Adrenal gland (tissue), 12 donors: Measurements from ENCODE around the gene KDM2A. TPM values are rescaled to one million over a fixed set of nuclear protein-coding genes. Genes with fewer than 3 reads are reported as not detected.

ENCODE experiments used
- DNase-seq, 7 donors: peaks; one replicate each; pipeline ENCODE4 v3.0.0-alpha.2; 2019 to 2020
- H3K27ac ChIP-seq, 5 donors: fragments of 200-600 bp; sonication (generic) in 4 of 5; 1 replicate in 3 of 5; 2 replicates in 2 of 5; pipeline versions ENCODE4 v1.5.1 to v1.8.0; 2016 to 2020; ENCODE audit warnings: mild to moderate bottlenecking in 1 of 5
- H3K27me3 ChIP-seq: fragments of 200-600 bp; 2 replicates; pipeline ENCODE4 v1.8.0; 2021
- H3K36me3 ChIP-seq, 2 donors: fragments of 200-600 bp; replicated peaks in 1 of 2; 1 replicate in 1 of 2; 2 replicates in 1 of 2; pipeline versions ENCODE4 v1.5.1 to v1.8.0; 2018 to 2022
- H3K4me1 ChIP-seq, 2 donors: fragments of 200-600 bp; replicated peaks in 1 of 2; 1 replicate in 1 of 2; 2 replicates in 1 of 2; pipeline versions ENCODE4 v1.5.1 to v1.8.0; 2018 to 2021
- H3K4me3 ChIP-seq, 4 donors: fragments of 200-600 bp; sonication (generic) in 3 of 4; one replicate each; pipeline ENCODE4 v1.5.1; 2016 to 2018
- H3K9me3 ChIP-seq, 3 donors: fragments of 200-600 bp; sonication (generic) in 1 of 3; replicated peaks in 1 of 3; 1 replicate in 2 of 3; 2 replicates in 1 of 3; pipeline versions ENCODE4 v1.5.1 to v1.8.0; 2016 to 2021
- POLR2A ChIP-seq, 2 donors: fragments of 450-650 bp; IDR thresholded peaks; one replicate each; pipeline ENCODE4 v1.6.1; 2017; ENCODE audit warnings: antibody characterized with exemption in 2 of 2, mild to moderate bottlenecking in 2 of 2, moderate library complexity in 1 of 2
- WGBS, 4 donors: extraction: QIAGEN DNeasy Blood & Tissue Kit in 2 of 4; methylation state at CpG; one replicate each; pipeline versions ENCODE4 v1.1.5 to v1.1.7; 2013 to 2017; 5-methylcytosine and 5-hydroxymethylcytosine counted together
- intact Hi-C, 2 donors: fragments of 100-400 bp; cut with DNase I; formaldehyde crosslinking; loops; one replicate each; pipeline versions ENCODE4 v1.14.1 to v1.15.0; 2022 to 2023
- polyA plus RNA-seq, 3 donors: library from polyadenylated mRNA; stranded (reverse); fragments of 200-250 nt in 2 of 3; fragments of 350-450 nt in 1 of 3; fragmentation: Illumina TruSeq in 1 of 3; extraction: RNeasy Lipid Tissue Mini Kit (QIAGEN cat#74804) in 1 of 3; gene quantifications; one replicate each; pipeline ENCODE4 v1.2.3, GENCODE V29; 2013 to 2014
- total RNA-seq, 9 donors: library from RNA; depleted of rRNA in 4 of 9; stranded (reverse); fragments of >200 nt in 4 of 9; fragments of 120-200 nt in 1 of 9; fragmentation: NEBNext Ultra II Directional in 1 of 9; extraction: Animal tissue kit (Norgen Biotek cat#: 25700) in 1 of 9; gene quantifications; one replicate each; pipeline versions ENCODE4 v1.1.0 to v1.2.4, GENCODE V29; 2013 to 2023
- TF ChIP-seq, protein P1 (sequence below), 6 experiments: fragments of 450-650 bp in 4 of 6; fragments of 200-600 bp in 2 of 6; sonication (generic) in 1 of 6; IDR thresholded peaks; 1 replicate in 5 of 6; 2 replicates in 1 of 6; pipeline versions ENCODE4 v1.5.1 to v1.8.0; 2016 to 2021; ENCODE audit warnings: antibody characterized with exemption in 6 of 6, mild to moderate bottlenecking in 2 of 6, moderate library complexity in 1 of 6
- donor health status: healthy with polysubstance abuse.
- donor health status: Bipolar disorder and iron deficiency.
- donor health status: DM: yes; HTN: yes; CAD: no.
- donor health status: DM: no; HTN: no; CAD: no.
- donor health status: DM: no; HTN: no; CAD: no.
- donor health status: DM: yes; HTN: yes; CAD: no.

The KDM2A gene
- total and polyA plus RNA-seq, 12 donors: 30.6 to 65.3 (median 45.7) TPM

GRCh38 chr11:67136156-67136555 is 17.1 kb downstream of the KDM2A start:
- H3K27me3 ChIP-seq: no peaks in the 10 kb centered on the region
- H3K36me3 ChIP-seq: peaks cover 0 to 72% of the 10 kb centered on the region in 2 donors
- no peak overlapping the region for H3K27ac ChIP-seq
- TF ChIP-seq POLR2A (IDR thresholded peaks at IDR 0.05): no peak
- TF ChIP-seq, protein P1, sequence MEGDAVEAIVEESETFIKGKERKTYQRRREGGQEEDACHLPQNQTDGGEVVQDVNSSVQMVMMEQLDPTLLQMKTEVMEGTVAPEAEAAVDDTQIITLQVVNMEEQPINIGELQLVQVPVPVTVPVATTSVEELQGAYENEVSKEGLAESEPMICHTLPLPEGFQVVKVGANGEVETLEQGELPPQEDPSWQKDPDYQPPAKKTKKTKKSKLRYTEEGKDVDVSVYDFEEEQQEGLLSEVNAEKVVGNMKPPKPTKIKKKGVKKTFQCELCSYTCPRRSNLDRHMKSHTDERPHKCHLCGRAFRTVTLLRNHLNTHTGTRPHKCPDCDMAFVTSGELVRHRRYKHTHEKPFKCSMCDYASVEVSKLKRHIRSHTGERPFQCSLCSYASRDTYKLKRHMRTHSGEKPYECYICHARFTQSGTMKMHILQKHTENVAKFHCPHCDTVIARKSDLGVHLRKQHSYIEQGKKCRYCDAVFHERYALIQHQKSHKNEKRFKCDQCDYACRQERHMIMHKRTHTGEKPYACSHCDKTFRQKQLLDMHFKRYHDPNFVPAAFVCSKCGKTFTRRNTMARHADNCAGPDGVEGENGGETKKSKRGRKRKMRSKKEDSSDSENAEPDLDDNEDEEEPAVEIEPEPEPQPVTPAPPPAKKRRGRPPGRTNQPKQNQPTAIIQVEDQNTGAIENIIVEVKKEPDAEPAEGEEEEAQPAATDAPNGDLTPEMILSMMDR (IDR thresholded peaks at IDR 0.05): no peak
- no peak for DNase-seq
- WGBS, 4 donors: 90 to 100% (median 98%) methylated on average over 1 of the region's 1 CpG
- H3K4me1 ChIP-seq: no peaks in the 10 kb centered on the region
- no peaks in the 10 kb centered on the region for H3K9me3 ChIP-seq
- no peak overlapping the region for H3K4me3 ChIP-seq
- intact Hi-C loops: no loop called here

GRCh38 chr11:67138922-67139321 is 19.9 kb downstream of the KDM2A start:
- no peak overlapping the region for H3K4me3 ChIP-seq
- DNase-seq: no peak
- H3K27ac ChIP-seq: no peak overlapping the region
- H3K4me1 ChIP-seq: no peaks in the 10 kb centered on the region
- peaks cover 0 to 63% of the 10 kb centered on the region in 2 donors for H3K36me3 ChIP-seq
- no peaks in the 10 kb centered on the region for H3K27me3 ChIP-seq
- TF ChIP-seq, protein P1 (IDR thresholded peaks at IDR 0.05): no peak
- no peak for TF ChIP-seq POLR2A (IDR thresholded peaks at IDR 0.05)
- intact Hi-C loops: no loop called here
- WGBS, 4 donors: 83 to 90% (median 90%) methylated on average over 4 of the region's 4 CpGs
- no peaks in the 10 kb centered on the region for H3K9me3 ChIP-seq

DNA sequence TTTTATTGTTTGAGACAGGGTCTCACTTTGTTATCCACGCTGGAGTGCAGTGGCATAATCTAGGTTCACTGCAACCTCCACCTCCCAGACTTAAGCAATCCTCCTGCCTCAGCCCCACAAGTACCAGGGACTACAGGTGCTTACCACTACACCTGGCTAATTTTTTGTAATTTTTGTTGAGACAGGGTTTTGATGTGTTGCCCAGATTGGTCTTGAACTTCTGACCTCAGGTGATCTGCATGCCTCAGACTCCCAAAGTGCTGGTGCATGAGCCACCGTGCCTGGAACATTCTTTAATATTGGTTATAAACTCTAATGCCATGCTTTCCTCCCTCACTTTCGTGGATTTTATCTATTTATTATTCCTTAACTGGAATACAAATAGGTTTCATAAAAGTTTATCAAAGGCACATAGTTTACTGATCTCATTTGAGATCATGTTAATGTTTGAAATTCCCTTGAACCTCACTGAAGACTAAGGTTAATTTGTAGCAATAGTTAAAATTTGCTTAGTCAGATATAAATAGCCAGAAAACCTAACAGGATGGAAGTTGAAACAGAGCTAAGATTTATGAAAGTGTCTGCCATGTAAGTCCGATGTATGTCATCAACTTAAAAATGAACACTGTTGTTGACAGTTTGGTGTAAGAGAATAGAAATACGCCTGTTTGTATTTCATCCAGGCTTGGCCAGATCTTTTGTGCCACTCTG is 27.6 kb downstream of the KDM2A start:
- Histone ChIP-seq H3K4me1 (no peaks in the 10 kb centered on the region), H3K27ac (no peak overlapping the region), H3K4me3 (no peak overlapping the region), H3K36me3 (peaks cover 0 to 28% of the 10 kb centered on the region in 2 donors), H3K27me3 (no peaks in the 10 kb centered on the region), H3K9me3 (no peaks in the 10 kb centered on the region)
- intact Hi-C loops: no loop called here
- WGBS, 4 donors: 85 to 88% (median 85%) methylated on average over 5 of the region's 5 CpGs
- DNase-seq: no peak
- TF ChIP-seq, protein P1 (IDR thresholded peaks at IDR 0.05): no peak
- TF ChIP-seq POLR2A (IDR thresholded peaks at IDR 0.05): no peak

- Histone ChIP-seq H3K9me3 (no peaks in the 10 kb centered on the region), H3K4me3 (no peak overlapping the region), H3K27me3 (no peaks in the 10 kb centered on the region), H3K4me1 (peaks cover 0 to 14% of the 10 kb centered on the region in 2 donors), H3K36me3 (peaks cover 0 to 25% of the 10 kb centered on the region in 2 donors), H3K27ac (no peak overlapping the region)
- intact Hi-C loops: no loop called here
- WGBS, 4 donors: 79 to 86% (median 83%) methylated on average over 4 of the region's 4 CpGs
- DNase-seq: no peak
- TF ChIP-seq POLR2A (IDR thresholded peaks at IDR 0.05): no peak
- TF ChIP-seq, protein P1 (IDR thresholded peaks at IDR 0.05): no peak
Measured at GRCh38 chr11:67153971-67154370, 34.9 kb downstream of the KDM2A start.
